Smooth muscle cell (in vitro differentiated cells): ENCODE measurements around the gene CTRB2. TPM values are rescaled to one million over a fixed set of nuclear protein-coding genes. Genes with fewer than 3 reads are reported as not detected.

Source experiments
- DNase-seq: peaks from one replicate; lab custom pipeline; 2025; ENCODE audit not compliant: unreplicated experiment; lab: John Stamatoyannopoulos, UW
- H2AFZ ChIP-seq: fragments of 200-600 bp; sonication (generic); 2 replicates; pipeline ENCODE4 v1.6.0; 2016; ENCODE audit warnings: antibody characterized with exemption, low read depth, mild to moderate bottlenecking
- H3F3A ChIP-seq: fragments of 200-600 bp; sonication (generic); 2 replicates; pipeline ENCODE4 v1.6.0; 2017; ENCODE audit warnings: antibody characterized with exemption, low read depth
- H3K27ac ChIP-seq: fragments of 200-600 bp; sonication (generic); 2 replicates; pipeline ENCODE4 v1.5.1; 2016; ENCODE audit warnings: low read depth, mild to moderate bottlenecking
- H3K27me3 ChIP-seq: fragments of 200-600 bp; sonication (generic); 2 replicates; pipeline ENCODE4 v1.6.1; 2016; ENCODE audit warnings: low read depth, mild to moderate bottlenecking
- H3K36me3 ChIP-seq: fragments of 200-600 bp; sonication (generic); 2 replicates; pipeline ENCODE4 v1.5.1; 2016; ENCODE audit warnings: low read depth
- H3K4me1 ChIP-seq: fragments of 200-600 bp; sonication (generic); 2 replicates; pipeline ENCODE4 v1.5.1; 2016; ENCODE audit warnings: low read depth
- H3K4me2 ChIP-seq: fragments of 200-600 bp; sonication (generic); 2 replicates; pipeline ENCODE4 v1.6.0; 2016; ENCODE audit warnings: mild to moderate bottlenecking
- H3K4me3 ChIP-seq: fragments of 200-600 bp; sonication (generic); 2 replicates; pipeline ENCODE4 v1.5.1; 2016; ENCODE audit warnings: mild to moderate bottlenecking
- H3K79me2 ChIP-seq: fragments of 200-600 bp; sonication (generic); 2 replicates; pipeline ENCODE4 v1.6.0; 2016; ENCODE audit warnings: low read depth, mild to moderate bottlenecking
- H3K9ac ChIP-seq: fragments of 200-600 bp; sonication (generic); 2 replicates; pipeline ENCODE4 v1.6.0; 2016; ENCODE audit warnings: low read depth
- H3K9me3 ChIP-seq: fragments of 200-600 bp; sonication (generic); replicated peaks from 2 replicates; pipeline ENCODE4 v1.5.1; 2016; ENCODE audit warnings: low read depth
- H4K20me1 ChIP-seq: fragments of 200-600 bp; sonication (generic); 2 replicates; pipeline ENCODE4 v1.6.0; 2016; ENCODE audit warnings: low read depth
- WGBS: methylation state at CpG from one replicate; pipeline ENCODE4 v1.1.7; 2016; ENCODE audit warnings: low lambda C conversion rate; 5-methylcytosine and 5-hydroxymethylcytosine counted together
- polyA plus RNA-seq: library from polyadenylated mRNA; unstranded; fragments of >200 nt; fragmentation: Nextera tagmentation; extraction: Ambion mirVana; gene quantifications from 2 replicates; pipeline ENCODE4 v1.2.1, GENCODE V29; 2016
- total RNA-seq: library from RNA; depleted of rRNA; stranded (reverse); fragments of >200 nt; gene quantifications from 2 replicates; pipeline ENCODE4 v1.2.3, GENCODE V29; 2014
- TF ChIP-seq, protein P1 (sequence below): fragments of 200-600 bp; sonication (generic); IDR thresholded peaks from 2 replicates; pipeline ENCODE4 v1.5.1; 2017; ENCODE audit warnings: borderline replicate concordance, mild to moderate bottlenecking, antibody characterized with exemption; ENCODE audit not compliant: insufficient read depth, poor library complexity, severe bottlenecking

Gene CTRB2
- total and polyA plus RNA-seq, 2 experiments from 2014 or later, result 1.7 to 2.3 TPM

DNA sequence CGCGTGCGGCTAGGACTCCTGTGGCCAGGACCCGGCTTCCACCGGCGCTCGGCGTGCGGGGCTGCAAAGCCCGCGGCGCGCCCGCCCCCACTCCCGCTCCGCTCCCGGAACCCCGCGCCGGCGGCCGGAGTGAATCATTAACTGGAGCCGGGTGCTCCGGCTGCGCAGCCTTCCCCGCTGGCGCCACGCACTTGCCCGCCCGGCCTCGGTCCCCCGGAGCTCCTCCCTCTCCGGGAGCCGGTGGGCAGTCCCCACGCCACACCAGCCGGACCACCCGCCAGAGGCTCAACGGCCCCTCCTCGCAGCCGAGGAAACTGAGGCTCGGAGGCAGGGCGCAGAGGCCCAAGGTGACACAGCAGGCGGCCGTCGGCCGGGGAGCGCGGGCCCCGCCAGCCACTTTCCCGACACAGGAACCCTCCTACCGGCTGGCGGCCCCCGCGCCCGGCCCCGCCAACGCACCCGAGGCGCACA, 43.9 kb upstream of the CTRB2 start:
- Histone ChIP-seq H3K27ac (peak overlapping the region; percentile 100), H3K9ac (peak overlapping the region; percentile 98), H3K36me3 (no peaks in the 10 kb centered on the region), H3K4me3 (peak overlapping the region; percentile 95), H3F3A (peaks cover 33% of the 10 kb centered on the region), H3K4me1 (peaks cover 60% of the 10 kb centered on the region), H4K20me1 (peaks cover 75% of the 10 kb centered on the region), H3K27me3 (no peaks in the 10 kb centered on the region), H3K4me2 (peak overlapping the region; percentile 99), H3K9me3 (no peaks in the 10 kb centered on the region), H2AFZ (no peak overlapping the region), H3K79me2 (peaks cover 80% of the 10 kb centered on the region)
- no peak for DNase-seq
- under 1% methylated on average over 58 of the region's 59 CpGs for WGBS
- TF ChIP-seq, protein P1, sequence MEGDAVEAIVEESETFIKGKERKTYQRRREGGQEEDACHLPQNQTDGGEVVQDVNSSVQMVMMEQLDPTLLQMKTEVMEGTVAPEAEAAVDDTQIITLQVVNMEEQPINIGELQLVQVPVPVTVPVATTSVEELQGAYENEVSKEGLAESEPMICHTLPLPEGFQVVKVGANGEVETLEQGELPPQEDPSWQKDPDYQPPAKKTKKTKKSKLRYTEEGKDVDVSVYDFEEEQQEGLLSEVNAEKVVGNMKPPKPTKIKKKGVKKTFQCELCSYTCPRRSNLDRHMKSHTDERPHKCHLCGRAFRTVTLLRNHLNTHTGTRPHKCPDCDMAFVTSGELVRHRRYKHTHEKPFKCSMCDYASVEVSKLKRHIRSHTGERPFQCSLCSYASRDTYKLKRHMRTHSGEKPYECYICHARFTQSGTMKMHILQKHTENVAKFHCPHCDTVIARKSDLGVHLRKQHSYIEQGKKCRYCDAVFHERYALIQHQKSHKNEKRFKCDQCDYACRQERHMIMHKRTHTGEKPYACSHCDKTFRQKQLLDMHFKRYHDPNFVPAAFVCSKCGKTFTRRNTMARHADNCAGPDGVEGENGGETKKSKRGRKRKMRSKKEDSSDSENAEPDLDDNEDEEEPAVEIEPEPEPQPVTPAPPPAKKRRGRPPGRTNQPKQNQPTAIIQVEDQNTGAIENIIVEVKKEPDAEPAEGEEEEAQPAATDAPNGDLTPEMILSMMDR, result no peak

DNA sequence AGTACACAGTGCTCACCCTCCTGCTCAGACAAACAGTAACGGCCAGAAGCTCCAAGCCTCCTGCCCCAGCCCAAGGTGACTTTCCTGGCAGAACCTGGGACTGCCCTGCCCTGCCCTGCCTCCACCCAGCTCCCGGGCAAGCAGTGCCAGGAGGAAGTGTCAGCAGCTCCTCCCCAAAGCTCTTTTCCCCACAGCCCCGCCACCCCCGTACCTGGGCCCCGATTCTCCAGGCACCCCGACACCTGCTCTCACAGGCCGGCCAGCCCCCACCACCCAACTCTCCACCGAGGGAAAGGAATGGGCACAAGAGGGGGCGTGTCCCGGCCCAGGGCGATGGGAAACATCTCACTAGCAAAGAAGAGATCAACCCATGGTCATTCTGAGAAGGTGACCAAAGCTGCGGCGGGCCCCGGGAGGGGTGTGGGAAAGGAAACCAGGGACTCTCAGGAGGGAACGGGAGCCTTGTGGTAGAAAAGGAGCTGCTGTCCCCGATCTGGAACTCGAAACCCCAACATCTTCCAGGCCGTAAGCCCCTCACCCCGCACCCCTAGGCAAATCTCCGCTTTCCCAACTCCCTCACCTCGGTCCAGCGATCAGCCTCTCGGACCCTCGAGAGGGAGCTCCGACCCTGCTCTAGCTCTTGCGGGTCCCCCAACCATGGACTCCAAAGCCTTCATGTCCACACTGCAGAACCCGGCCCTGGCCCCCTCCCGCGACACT, 43.3 kb upstream of the CTRB2 start:
- Histone ChIP-seq H3K4me3 (peak overlapping the region; percentile 95), H3K4me1 (peaks cover 58% of the 10 kb centered on the region), H3K4me2 (peak overlapping the region; percentile 99), H4K20me1 (peaks cover 69% of the 10 kb centered on the region), H2AFZ (no peak overlapping the region), H3K36me3 (no peaks in the 10 kb centered on the region), H3K27me3 (no peaks in the 10 kb centered on the region), H3K79me2 (peaks cover 74% of the 10 kb centered on the region), H3K27ac (peak overlapping the region; percentile 100), H3K9me3 (no peaks in the 10 kb centered on the region), H3K9ac (peak overlapping the region; percentile 98), H3F3A (peaks cover 33% of the 10 kb centered on the region)
- no peak for DNase-seq
- 6% methylated on average over 25 of the region's 29 CpGs for WGBS
- TF ChIP-seq, protein P1, result no peak

DNA sequence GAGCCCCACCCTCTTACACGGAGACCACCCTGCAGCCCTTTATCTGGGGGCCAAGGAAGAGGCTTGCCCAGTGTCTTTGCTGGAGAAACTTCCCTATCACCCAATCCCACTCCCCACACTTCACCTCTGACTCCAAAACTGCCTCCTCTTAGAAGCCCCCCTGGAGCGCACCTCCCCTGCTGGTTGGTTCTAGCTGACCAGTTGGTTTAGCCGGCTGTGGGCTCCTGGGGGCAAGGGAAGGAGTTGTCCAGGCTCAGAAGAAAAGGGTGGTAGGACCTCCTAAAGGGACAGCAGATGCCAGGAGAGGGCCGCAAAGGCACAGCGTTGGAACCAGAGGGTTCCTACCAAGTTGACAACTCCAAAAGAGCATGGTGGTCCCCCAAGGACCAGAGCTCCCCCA, 42.5 kb upstream of the CTRB2 start:
- Histone ChIP-seq H3F3A (peaks cover 29% of the 10 kb centered on the region), H4K20me1 (peaks cover 61% of the 10 kb centered on the region), H2AFZ (no peak overlapping the region), H3K27ac (peak overlapping the region; percentile 100), H3K79me2 (peaks cover 75% of the 10 kb centered on the region), H3K27me3 (no peaks in the 10 kb centered on the region), H3K4me1 (peaks cover 57% of the 10 kb centered on the region), H3K9me3 (no peaks in the 10 kb centered on the region), H3K4me3 (peak overlapping the region; percentile 95), H3K9ac (peak overlapping the region; percentile 98), H3K36me3 (no peaks in the 10 kb centered on the region), H3K4me2 (peak overlapping the region; percentile 99)
- DNase-seq, result no peak
- 64% methylated on average over 5 of the region's 5 CpGs for WGBS
- TF ChIP-seq, protein P1, result no peak
